HG03575 (cell line): Measurements from ENCODE around the gene TRIP13.
"Not testable (repeated sequence)": the region's sequence is repeated elsewhere in the genome, so short reads cannot be mapped to it uniquely, and the experiment has no call there.

Experiments
- ATAC-seq: cut with Tn5 transposase; IDR thresholded peaks from one replicate; pipeline ENCODE4 v1.9.1; 2021; ENCODE audit not compliant: unreplicated experiment, insufficient number of reproducible peaks, low FRiP score; ENCODE audit errors: extremely low read depth

TRIP13 gene

GRCh38 chr5:892394-893136 is at the start of gene TRIP13, which contains the start of gene BRD9:
Gene TRIP13, plus strand, starts transcription at chr5:892884. Its CDS starts 115 bp downstream, at chr5:892999.
Gene BRD9, minus strand, starts transcription at chr5:892801. Its CDS starts 144 bp downstream, at chr5:892657.
- ATAC-seq, result peak; percentile 55

GRCh38 chr5:843371-843770 is 49.3 kb upstream of the TRIP13 start:
- not testable (repeated sequence) for ATAC-seq

- not testable (repeated sequence) for ATAC-seq
Measured at GRCh38 chr5:843926-844325, 48.8 kb upstream of the TRIP13 start.

GRCh38 chr5:844426-844825 is 48.3 kb upstream of the TRIP13 start:
- ATAC-seq, result not testable (repeated sequence)

- not testable (repeated sequence) for ATAC-seq
Measured at GRCh38 chr5:845031-845675, 47.5 kb upstream of the TRIP13 start.

- not testable (repeated sequence) for ATAC-seq
Measured at GRCh38 chr5:845676-846601, 46.7 kb upstream of the TRIP13 start.

- ATAC-seq, result not testable (repeated sequence)
Measured at GRCh38 chr5:846602-847091, 46.0 kb upstream of the TRIP13 start.

- not testable (repeated sequence) for ATAC-seq
Measured at GRCh38 chr5:847212-847611, 45.5 kb upstream of the TRIP13 start.

GRCh38 chr5:847736-848135 is 44.9 kb upstream of the TRIP13 start:
- ATAC-seq, result not testable (repeated sequence)

GRCh38 chr5:848671-849111 is 44.0 kb upstream of the TRIP13 start:
- ATAC-seq, result no peak

- no peak for ATAC-seq
Measured at GRCh38 chr5:849651-850301, 42.9 kb upstream of the TRIP13 start.

GRCh38 chr5:850511-851006 is 42.1 kb upstream of the TRIP13 start, which contains the start of gene ZDHHC11:
Gene ZDHHC11, minus strand, starts transcription at chr5:850986. Its CDS starts 384 bp downstream, at chr5:850602.
- no peak for ATAC-seq

GRCh38 chr5:851076-851475 is 41.6 kb upstream of the TRIP13 start:
- ATAC-seq, result no peak

GRCh38 chr5:851553-851952 is 41.1 kb upstream of the TRIP13 start:
- ATAC-seq, result no peak

GRCh38 chr5:852018-852417 is 40.7 kb upstream of the TRIP13 start:
- no peak for ATAC-seq

GRCh38 chr5:852431-853401 is 40.0 kb upstream of the TRIP13 start:
- no peak for ATAC-seq

GRCh38 chr5:853416-854090 is 39.1 kb upstream of the TRIP13 start:
- not testable (repeated sequence) for ATAC-seq
